ENCODE results near the gene SPC24.
A peak's percentile ranks its signal among the peaks of the same experiment; 100 is the strongest.
"Not testable (repeated sequence)": the region's sequence is repeated elsewhere in the genome, so short reads cannot be mapped to it uniquely, and the experiment has no call there.

SPC24 gene

DNA sequence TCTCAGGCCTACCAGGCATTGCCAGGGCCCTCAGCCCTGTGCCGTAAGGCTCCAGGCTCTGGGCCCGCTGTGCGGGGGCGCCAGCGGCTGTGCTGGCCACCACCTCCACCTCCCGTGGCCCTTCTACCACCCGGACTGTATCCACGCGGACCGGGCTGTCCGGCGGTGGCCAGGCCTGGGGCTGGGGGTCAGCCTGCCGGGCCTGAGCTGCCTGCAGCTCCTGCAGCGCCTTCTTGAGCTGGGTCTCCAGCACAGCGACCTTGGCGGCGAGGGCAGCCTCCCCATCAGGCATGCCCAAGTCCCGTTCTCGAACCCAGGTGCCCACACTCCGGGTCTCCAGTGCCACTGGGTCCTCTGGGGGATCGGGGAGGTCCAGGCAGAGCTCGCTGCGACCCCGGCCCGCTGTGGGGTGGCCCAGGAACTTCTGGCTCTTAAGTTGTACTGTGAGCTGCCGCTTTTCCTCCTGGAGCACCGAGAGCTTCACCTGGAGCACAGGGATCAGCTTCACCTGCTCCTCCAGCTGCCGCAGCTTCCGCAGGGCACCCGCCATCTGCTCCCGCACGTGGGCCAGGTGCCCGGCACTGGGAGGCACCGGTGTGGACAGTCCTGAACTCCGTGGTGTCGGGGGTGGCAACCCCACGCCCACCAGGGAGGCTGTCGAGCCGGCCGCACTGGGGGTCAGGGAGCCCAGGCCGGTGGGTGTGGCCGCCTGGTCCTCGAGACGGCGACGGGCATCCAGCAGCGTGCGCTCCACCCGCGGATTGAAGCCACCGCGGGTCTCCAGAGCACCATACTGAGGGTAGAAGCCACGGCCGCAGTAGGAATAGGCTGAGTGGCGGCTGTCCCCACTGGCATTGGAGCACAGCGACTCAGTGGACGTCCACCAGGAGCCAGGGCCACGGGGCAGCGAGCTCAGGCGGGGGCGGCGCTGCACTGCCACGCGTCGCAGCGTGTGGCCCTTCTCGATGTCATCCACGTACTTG, 37.7 kb upstream of the SPC24 start:
- DNase-seq (ENCODE audit: low read depth, low spot score), result no peak
- no peak overlapping the region for H3K27ac ChIP-seq

DNA sequence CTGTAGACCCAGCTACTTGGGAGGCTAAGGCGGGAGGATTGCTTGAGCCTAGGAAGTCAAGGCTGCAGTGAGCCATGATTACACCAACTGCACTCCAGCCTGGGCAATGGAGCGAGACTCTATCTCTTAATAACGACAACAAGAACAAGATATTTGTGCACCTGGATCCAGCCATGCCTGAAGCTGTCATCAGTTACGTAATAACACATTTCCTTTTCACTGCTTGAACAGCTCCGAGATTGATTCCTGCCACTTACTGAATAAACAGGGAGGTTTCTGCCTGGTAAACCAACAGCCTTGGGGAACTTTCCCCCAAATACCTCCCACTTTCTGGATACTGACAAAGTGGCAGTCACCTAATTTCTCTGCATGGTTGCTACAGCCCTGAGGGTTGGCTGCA, 36.4 kb upstream of the SPC24 start:
- H3K27ac ChIP-seq, result no peak overlapping the region
- DNase-seq (ENCODE audit: low read depth, low spot score), result no peak

DNA sequence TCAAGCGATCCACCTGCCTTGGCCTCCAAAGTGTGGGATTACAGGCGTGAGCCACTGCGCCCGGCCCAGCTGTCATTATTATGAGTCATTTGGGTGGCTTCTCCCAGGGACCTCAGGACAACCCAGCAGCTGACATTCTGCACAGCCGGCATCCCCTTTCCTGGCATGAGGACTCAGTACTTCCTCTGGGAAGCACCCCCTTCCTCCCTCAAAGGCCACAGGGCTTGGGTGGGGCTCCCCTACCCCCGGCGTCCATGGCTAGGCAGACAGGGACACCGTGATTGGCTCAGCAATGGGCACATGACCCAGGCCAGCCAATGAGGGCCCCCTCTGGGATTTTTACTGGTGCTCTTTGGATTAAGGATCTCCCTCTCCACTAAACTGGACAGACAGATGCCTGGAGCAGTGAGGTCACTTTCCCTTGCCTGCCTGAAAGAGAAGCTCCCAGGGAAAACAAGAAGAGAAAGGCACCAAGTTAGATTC, 35.7 kb upstream of the SPC24 start:
- no peak for DNase-seq (ENCODE audit: low read depth, low spot score)
- no peak overlapping the region for H3K27ac ChIP-seq

DNA sequence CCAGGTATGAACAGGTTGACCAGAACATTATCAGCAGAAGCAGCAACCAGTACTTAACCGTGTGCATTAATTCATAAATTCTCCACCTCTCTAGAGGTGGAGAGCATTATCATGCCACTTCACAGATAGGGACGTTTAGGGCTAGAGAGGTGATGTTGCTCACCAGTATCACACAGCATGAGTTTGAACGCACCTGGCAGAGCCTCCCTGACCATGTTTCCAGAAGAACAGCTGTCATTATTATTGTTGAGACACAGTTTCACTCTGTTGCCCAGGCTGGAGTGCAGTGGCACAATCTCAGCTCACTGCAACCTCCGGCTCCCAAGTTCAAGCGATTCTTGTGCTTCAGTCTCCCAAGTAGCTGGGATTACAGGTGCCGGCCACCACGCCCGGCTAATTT, 34.9 kb upstream of the SPC24 start:
- H3K27ac ChIP-seq, result no peak overlapping the region

DNA sequence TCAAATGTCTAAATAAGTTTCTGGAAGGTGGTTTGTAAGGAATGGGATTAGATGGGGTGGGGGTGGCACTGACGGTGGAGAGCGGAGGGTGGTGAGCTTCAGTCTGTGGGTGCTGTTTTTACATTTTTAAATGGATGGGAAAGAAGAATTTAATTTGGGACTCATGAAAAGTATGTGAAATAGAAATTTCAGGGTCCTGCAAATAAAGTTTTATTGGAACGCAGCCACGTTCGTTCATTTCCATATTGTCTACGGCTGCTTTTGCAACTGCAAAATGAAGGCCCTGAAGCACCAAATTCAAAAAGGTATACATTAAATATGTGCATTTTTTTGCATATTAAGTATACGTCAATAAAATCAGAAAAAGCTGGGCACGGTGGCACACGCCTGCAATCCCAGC, 31.9 kb upstream of the SPC24 start:
- DNase-seq (ENCODE audit: low read depth, low spot score), result no peak

More for the DNA sequence above, 34.9 kb upstream of the SPC24 start:
- DNase-seq (ENCODE audit: low read depth, low spot score), result no peak

DNA sequence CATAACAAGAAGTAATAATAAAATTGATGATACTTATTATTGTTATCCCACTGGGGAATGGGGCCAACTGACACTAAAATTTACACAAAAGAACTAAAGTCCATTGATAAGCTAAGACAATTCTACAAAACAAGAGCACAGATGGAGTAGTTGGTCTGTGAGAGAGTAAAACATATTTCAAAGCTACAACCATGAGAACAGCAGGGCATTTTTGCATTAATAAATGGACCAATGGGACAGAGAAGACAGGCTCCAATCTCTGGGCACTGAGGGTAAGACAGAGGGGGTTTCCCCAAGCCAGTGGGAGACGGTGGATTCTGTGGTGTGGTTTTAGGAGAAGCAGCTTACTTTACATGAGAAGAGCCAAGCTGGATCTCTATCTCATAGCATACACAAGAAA, 27.4 kb upstream of the SPC24 start:
- no peak overlapping the region for H3K27ac ChIP-seq
- no peak for DNase-seq (ENCODE audit: low read depth, low spot score)

More for the DNA sequence above, 31.9 kb upstream of the SPC24 start:
- H3K27ac ChIP-seq, result no peak overlapping the region

DNA sequence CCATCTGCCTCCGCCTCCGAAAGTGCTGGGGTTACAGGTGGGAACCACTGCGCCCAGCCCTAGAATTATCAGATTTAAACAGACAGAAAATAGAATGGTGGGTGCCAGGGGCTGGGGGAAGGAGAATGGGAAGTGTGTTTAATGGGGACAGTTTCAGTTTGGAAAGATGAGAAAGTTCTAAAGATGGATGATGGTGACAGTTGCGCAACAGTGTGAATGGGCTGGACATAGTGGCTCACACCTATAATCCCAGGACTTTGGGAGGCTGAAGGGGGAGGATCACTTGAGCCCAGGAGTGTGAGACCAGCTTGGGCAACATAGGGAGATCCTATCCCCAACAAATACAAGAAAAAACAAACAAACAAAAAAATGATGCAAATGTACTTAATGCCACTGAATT, 25.9 kb upstream of the SPC24 start:
- no peak for DNase-seq (ENCODE audit: low read depth, low spot score)
- H3K27ac ChIP-seq, result no peak overlapping the region

DNA sequence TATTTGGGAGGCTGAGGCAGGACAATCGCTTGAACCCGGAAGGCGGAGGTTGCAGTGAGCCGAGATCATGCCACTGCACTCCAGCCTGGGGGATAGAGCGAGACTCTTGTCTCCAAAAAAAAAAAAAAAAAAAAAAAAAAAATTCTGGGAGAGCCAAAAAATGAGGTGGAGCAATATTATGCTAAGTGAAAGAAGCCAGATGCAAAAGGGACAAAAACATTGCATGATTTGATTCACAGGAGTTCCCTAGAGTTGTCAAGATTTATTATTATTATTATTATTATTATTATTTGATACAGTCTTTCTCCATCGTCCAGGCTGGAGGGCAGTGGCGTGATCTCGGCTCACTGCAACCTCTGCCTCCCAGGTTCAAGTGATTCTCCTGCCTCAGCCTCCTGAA, 25.4 kb upstream of the SPC24 start:
- not testable (repeated sequence) for DNase-seq (ENCODE audit: low read depth, low spot score); H3K27ac ChIP-seq

DNA sequence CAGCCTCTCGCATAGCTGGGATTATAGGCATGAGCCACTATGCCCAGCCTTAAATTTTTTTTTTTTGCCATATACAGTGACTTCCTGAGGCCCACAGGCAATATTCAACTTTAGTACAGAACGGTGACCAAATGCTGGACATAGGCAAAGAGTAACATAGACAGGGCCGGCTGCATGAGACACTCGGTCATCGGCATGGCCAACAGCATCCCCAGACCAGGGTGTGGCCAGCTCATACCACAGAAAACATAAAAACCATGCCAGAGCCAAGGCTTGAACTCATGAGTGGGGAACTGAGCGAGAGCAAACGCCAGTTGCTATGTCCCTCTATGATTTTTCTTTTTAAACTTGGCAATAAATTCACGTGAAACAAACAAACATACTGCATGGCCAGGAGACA, 24.8 kb upstream of the SPC24 start:
- H3K27ac ChIP-seq, result no peak overlapping the region
- no peak for DNase-seq (ENCODE audit: low read depth, low spot score)

DNA sequence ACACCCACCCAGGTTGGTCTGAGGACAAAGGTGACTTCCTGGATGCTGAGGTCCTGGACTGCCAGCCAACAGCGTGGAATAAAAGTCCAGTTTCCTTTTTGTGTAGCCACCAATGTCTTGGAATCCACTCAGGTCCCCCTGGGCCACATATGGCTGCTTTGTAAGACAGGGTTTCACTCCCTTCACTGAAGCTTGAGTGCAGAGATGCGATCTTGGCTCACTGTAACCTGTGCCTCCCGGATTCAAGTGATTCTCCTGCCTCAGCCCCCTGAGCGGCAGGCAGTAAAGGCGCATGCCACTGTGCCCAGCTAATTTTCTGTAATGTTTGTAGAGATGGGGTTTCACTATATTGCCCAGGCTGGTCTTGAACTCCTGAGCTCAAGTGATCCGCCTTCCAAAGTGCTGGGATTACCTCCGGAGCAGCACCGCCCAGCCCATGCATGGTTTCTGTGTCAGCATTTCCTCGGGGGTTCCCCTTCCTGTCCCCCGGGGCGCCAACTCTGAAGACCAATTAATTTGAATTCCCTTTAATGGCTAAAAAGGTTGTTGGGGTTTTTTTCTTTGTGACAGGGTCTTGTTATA, 24.2 kb upstream of the SPC24 start:
- DNase-seq (ENCODE audit: low read depth, low spot score), result no peak
- H3K27ac ChIP-seq, result no peak overlapping the region

DNA sequence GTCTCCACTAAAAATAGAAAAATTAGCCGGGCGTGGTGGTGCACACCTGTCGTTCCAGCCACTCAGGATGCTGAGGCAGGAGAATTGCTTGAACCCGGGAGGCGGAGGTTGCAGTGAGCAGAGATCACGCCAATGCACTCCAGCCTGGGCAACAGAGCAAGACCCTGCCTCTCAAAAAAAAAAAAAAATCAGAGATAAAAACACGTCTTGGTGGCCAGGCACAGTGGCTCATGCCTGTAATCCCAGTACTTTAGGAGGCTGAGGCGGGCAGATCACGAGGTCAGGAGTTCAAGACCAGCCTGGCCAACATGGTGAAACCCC, 23.5 kb upstream of the SPC24 start:
- not testable (repeated sequence) for DNase-seq (ENCODE audit: low read depth, low spot score); H3K27ac ChIP-seq

DNA sequence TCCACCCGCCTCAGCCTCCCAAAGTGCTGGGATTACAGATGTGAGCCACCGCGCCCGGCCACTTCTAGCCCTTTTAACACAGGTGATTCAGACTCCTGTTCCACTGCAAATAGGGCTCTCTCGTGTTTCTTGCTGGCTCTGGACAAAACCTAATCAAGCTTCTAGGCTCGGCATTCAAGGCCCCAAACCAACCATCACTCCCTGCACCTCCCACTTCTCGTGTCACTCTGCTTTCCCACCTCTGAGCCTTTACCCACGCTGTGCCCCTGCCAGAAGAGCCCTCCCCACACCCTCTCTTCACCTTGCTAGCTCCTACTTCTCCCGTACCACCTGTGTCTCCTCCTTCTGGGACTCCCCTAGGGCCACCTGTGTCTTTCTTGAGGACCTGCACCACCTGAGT, 22.0 kb upstream of the SPC24 start:
- DNase-seq (ENCODE audit: low read depth, low spot score), result no peak
- no peak overlapping the region for H3K27ac ChIP-seq

DNA sequence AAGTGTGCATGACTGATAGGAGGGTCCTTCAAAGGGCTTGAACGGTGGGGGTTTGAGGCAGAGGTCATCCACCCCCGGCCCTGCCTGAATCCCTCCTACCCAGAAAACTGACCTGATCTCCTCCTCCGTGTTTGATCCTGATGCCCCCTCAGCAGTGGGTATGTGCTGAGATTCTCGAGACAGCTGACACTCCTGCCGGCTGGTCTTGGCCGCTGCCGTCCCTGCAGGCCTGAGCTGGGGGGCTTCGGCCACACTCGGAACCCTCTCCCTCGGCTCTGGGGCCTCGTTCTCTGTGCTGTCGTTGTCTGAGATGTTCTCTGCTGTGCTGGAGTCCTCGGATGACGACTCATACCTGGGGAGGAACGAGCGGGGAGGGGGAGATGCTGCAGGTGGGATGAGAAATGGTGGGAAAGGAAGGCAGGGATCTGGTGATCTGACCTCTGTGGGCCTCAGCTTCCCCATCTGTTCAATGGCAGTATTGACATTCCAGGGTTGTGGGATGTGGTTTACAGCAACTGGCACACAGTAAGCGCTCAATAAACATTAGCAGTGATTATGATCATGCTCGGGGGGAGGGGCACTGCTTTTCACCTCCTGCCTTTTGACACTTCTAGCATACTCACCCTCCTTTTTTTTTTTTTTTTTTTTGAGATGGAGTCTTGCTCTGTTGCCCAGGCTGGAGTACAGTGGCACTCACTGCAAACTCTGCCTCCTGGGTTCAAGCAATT, 21.0 kb upstream of the SPC24 start:
- no peak overlapping the region for H3K27ac ChIP-seq
- no peak for DNase-seq (ENCODE audit: low read depth, low spot score)

DNA sequence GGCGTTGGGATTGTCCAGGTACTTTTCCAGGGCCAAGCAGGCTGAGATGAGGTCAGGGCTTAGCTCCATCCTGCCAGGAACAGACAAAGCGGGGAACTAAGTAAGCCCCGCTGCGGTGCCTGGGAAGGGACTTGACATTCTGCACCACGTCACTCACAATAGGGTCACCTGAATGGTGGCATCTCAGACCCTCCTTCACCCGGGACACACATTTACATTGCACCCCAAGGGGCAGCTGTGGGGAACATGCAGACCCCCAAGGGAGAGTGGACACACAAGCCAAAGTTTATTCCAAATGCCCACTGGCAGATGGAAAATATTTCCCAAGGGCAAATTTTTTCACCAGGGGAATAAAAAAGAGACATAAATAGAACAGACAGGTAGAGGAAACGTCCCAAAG, 20.3 kb upstream of the SPC24 start:
- H3K27ac ChIP-seq, result no peak overlapping the region
- no peak for DNase-seq (ENCODE audit: low read depth, low spot score)

DNA sequence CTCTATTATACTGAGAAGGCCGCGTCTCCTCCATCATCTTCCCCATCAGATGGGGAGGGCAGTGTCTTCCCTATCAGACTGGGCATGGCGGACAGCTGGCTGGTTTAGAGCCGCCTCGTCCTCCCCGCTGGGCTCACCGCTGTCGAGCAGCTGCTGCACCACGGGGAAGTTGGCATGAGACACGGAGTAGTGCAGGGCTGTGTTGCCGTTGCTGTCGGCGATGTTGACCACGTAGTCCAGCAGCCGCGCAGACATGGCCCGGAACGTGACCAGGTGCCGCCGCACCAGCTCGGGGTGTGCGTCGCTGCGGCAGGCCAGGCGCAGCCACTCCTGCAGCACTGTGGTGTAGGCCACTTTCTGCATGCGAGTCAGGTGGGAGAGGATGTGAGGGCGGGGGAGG, 18.8 kb upstream of the SPC24 start:
- H3K27ac ChIP-seq, result no peak overlapping the region
- no peak for DNase-seq (ENCODE audit: low read depth, low spot score)

DNA sequence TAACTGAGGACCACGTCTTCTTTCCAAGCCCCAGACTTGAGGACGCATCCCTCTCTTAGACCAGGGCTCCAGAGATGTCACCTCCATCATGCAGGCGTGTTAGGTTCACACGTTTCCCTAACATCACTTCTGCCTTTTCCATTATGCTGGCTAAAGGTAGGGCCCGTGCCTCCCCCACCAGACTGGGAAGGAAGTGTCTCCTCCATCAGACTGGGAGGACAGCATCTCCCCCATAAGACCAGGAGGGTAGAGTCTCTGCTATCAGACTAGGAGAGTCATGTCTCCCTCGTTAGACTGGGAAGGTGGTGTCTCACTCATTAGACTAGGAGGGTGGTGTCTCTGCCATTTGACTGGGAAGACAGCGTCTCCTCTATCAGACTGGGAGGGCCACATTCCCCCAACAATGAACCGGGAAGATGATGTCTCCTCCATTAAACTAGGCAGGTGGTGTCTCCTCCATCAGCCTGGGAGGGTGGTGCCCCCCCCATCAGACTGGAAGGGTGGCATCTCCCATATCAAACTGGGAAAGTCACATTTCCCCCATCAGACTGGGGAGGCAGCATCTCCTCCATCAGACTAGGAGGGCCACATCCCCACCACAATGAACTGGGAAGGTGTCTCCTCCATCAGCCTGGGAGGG, 18.1 kb upstream of the SPC24 start:
- H3K27ac ChIP-seq, result no peak overlapping the region
- DNase-seq (ENCODE audit: low read depth, low spot score), result no peak

DNA sequence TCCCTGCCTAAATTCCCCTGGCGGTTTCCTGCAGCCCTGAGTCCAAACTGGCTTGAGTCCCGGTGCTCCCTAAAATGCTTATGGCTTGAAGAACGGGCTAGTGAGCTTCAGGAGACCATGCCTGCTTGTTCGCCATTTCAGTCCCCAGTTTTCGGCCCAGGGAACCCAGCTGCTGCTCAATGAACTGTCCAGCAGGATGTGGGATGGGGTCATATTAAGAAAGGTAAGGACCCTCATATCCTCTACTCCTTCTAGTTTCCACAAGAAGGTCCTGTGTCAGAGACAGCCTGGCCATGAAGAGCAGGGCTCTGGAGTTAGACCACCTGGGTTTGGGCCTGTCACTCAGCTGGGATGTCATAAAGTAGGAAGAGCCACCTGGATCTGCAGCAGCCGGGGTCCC, 17.0 kb upstream of the SPC24 start:
- no peak overlapping the region for H3K27ac ChIP-seq
- DNase-seq (ENCODE audit: low read depth, low spot score), result no peak

DNA sequence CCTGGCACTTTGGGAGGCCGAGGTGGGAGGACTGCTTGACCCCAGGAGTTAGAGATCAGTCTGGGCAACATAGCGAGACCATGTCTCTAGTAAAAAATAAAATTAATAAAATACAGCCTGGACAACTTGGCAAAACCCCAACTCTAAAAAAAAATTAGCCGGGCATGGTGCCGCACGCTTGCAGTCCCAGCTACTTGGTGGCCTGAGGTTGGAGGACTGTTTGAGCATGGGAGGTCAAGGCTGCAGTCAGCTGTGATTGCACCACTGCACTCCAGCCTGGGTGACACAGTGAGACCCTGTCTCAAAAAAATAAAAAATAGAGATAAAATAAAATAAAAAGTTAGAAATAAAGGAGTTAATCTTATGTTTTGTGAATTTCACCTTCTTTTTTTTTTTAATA, 15.6 kb upstream of the SPC24 start:
- no peak overlapping the region for H3K27ac ChIP-seq
- no peak for DNase-seq (ENCODE audit: low read depth, low spot score)

DNA sequence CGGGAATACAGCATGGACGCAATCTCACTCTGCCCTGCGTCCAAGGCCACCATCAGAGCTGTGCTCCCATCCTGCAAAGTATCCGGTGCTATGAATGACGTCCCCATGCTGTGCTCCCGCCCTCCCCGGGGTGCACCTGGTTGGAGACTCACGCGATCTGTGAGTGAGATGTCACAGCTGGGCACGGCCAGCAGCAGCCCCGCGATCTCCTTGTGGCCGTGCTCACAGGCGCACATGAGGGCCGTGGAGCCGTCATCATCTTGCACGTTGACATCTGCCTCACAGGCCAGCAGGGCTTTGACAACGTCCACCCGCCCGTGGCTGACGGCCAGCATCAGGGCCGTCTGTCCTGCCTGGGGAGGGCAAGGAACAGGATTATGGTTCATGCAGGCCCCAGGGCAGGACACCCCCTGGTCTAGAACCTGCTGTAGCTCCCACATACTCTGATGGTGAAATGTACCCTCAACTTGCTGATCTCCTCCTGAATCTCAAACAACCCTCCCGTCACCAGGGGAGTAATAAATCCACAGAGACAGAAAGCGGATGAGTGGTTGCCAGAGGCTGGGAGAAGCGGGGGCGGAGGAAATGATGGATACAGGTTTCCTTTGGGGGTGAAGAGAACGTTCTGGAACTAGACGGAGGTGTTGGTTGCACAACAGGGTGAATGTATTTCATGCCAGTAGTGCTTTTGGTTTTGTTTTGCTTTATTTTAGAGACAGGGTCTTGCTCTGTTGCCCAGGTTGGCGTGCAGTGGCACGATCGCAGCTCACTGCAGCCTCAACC, 14.5 kb upstream of the SPC24 start:
- no peak overlapping the region for H3K27ac ChIP-seq
- no peak for DNase-seq (ENCODE audit: low read depth, low spot score)

DNA sequence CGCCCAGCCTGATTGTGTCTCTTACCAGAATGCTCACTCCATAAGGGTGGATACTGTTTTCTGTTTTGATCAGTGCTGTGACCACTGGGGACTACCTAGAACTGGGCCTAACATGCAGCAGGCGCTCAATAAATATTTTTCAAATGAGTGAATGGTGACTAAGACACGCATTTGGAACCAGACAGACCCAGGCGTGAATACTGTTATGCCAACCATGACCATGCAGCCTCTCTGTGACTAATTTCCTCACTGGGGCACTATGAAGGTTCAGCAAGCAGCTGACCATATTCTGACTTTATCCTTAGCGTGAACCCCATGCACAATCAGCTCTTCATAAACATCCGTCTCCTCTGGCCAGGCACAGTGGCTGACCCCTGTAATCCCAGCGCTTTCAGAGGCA, 13.0 kb upstream of the SPC24 start:
- peak overlapping the region; percentile 94 for H3K27ac ChIP-seq
- peak; percentile 89 for DNase-seq (ENCODE audit: low read depth, low spot score)
